ENCODE measurements around the gene EPB41L2.

DNA sequence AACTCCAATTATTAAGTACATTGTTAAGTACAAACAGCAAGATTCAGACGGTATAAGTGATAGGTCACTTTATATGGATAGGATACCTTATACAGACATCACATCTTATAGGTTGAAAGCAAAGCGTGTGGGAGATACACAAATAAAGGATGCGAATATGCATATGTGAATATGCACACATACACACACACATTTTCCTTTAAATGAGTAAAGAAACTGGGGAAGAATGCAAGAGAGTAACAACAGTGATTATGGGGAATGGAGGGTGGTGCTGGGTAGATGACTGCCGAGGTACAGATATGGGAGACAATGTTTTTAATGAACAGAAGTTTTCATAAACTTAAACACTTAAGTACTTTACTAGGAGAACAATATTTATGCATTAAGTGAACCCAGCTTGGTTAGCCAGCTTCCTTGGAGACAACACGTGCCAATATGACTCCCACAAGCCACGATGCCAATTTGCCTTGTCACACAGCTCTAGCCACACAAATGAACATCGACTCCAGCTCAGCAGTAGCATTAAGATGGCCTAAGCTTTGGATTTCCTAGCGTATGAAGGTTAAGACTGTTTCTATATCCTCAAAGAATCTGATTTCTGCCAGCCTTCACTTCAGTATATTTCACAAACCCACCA, 96.6 kb downstream of the EPB41L2 start:
- TF ChIP-seq, protein P1, sequence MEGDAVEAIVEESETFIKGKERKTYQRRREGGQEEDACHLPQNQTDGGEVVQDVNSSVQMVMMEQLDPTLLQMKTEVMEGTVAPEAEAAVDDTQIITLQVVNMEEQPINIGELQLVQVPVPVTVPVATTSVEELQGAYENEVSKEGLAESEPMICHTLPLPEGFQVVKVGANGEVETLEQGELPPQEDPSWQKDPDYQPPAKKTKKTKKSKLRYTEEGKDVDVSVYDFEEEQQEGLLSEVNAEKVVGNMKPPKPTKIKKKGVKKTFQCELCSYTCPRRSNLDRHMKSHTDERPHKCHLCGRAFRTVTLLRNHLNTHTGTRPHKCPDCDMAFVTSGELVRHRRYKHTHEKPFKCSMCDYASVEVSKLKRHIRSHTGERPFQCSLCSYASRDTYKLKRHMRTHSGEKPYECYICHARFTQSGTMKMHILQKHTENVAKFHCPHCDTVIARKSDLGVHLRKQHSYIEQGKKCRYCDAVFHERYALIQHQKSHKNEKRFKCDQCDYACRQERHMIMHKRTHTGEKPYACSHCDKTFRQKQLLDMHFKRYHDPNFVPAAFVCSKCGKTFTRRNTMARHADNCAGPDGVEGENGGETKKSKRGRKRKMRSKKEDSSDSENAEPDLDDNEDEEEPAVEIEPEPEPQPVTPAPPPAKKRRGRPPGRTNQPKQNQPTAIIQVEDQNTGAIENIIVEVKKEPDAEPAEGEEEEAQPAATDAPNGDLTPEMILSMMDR (IDR thresholded peaks at IDR 0.05) = no peak
- TF ChIP-seq, protein P2, sequence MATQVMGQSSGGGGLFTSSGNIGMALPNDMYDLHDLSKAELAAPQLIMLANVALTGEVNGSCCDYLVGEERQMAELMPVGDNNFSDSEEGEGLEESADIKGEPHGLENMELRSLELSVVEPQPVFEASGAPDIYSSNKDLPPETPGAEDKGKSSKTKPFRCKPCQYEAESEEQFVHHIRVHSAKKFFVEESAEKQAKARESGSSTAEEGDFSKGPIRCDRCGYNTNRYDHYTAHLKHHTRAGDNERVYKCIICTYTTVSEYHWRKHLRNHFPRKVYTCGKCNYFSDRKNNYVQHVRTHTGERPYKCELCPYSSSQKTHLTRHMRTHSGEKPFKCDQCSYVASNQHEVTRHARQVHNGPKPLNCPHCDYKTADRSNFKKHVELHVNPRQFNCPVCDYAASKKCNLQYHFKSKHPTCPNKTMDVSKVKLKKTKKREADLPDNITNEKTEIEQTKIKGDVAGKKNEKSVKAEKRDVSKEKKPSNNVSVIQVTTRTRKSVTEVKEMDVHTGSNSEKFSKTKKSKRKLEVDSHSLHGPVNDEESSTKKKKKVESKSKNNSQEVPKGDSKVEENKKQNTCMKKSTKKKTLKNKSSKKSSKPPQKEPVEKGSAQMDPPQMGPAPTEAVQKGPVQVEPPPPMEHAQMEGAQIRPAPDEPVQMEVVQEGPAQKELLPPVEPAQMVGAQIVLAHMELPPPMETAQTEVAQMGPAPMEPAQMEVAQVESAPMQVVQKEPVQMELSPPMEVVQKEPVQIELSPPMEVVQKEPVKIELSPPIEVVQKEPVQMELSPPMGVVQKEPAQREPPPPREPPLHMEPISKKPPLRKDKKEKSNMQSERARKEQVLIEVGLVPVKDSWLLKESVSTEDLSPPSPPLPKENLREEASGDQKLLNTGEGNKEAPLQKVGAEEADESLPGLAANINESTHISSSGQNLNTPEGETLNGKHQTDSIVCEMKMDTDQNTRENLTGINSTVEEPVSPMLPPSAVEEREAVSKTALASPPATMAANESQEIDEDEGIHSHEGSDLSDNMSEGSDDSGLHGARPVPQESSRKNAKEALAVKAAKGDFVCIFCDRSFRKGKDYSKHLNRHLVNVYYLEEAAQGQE (IDR thresholded peaks at IDR 0.05; ENCODE audit: insufficient read depth in 1 of 2, low read depth in 2 of 2, low read length in 1 of 2) = no peak
- TF ChIP-seq SIN3A (IDR thresholded peaks at IDR 0.05; ENCODE audit: borderline replicate concordance, insufficient read depth, low read depth, low read length) (no peak), POLR2AphosphoS5 (IDR thresholded peaks at IDR 0.05; ENCODE audit: low read depth, low read length) (no peak), TCF7L2 (IDR thresholded peaks at IDR 0.05; ENCODE audit: low read depth, low read length) (no peak)
